22Rv1 (cell line): ENCODE results near the gene TMEM95.

ENCODE experiments used
- ZFX ChIP-seq: fragments of 450-650 bp; IDR thresholded peaks from 2 replicates; pipeline ENCODE4 v1.6.1; 2017; ENCODE audit warnings: antibody characterized with exemption, borderline replicate concordance
- TF ChIP-seq, protein P1 (sequence below): fragments of 450-650 bp; IDR thresholded peaks from 2 replicates; pipeline ENCODE4 v1.5.1; 2017; ENCODE audit warnings: mild to moderate bottlenecking

DNA sequence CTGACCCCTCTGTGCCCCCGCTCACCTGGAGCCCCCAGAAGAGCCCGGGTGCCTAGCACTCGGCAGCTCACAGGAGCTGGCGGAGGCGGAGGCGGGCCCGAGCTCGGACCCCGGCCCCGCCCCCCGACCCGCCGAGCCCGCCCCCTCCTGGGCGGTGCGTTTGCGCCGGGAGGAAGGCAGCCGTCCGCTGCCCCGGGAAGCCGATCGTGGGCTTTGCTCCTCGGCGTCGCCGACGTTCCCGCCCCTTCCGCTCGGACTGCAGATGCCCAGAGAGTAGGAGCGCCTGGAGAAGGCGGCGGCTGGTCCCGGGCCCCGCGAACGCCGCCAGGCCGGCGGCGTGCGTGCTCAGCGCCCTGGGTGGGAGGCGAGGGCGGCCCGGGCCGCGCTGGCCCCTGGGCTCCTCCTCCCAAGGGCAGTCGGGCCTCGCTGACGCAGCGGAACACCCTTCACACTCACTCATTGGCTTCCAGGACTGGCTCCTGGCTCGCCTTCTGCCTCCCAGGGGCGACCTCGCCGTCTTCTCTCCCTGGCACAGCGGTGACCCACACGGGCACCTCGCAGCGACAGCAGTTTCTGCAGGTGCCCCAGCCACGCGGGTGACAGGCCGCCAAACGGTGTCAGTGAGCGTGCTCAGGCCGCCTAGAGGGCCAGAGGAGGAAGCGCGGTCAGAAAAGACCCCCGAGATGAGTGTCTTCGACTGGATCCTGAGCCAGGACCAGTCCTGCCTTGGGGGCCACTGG, 39.7 kb downstream of the TMEM95 start, which contains the start of gene PLSCR3:
- TF ChIP-seq ZFX, result no peak
- TF ChIP-seq, protein P1, sequence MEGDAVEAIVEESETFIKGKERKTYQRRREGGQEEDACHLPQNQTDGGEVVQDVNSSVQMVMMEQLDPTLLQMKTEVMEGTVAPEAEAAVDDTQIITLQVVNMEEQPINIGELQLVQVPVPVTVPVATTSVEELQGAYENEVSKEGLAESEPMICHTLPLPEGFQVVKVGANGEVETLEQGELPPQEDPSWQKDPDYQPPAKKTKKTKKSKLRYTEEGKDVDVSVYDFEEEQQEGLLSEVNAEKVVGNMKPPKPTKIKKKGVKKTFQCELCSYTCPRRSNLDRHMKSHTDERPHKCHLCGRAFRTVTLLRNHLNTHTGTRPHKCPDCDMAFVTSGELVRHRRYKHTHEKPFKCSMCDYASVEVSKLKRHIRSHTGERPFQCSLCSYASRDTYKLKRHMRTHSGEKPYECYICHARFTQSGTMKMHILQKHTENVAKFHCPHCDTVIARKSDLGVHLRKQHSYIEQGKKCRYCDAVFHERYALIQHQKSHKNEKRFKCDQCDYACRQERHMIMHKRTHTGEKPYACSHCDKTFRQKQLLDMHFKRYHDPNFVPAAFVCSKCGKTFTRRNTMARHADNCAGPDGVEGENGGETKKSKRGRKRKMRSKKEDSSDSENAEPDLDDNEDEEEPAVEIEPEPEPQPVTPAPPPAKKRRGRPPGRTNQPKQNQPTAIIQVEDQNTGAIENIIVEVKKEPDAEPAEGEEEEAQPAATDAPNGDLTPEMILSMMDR, result peak; percentile 39
